HCT116 (cell line): Measurements from ENCODE around the gene PACRG.

Experiments
- SP1 ChIP-seq: IDR thresholded peaks from 2 replicates; pipeline ENCODE4 v1.6.1; 2012; ENCODE audit warnings: low read depth
- SRF ChIP-seq: IDR thresholded peaks from 2 replicates; pipeline ENCODE4 v1.6.1; 2012; ENCODE audit warnings: low read depth

DNA sequence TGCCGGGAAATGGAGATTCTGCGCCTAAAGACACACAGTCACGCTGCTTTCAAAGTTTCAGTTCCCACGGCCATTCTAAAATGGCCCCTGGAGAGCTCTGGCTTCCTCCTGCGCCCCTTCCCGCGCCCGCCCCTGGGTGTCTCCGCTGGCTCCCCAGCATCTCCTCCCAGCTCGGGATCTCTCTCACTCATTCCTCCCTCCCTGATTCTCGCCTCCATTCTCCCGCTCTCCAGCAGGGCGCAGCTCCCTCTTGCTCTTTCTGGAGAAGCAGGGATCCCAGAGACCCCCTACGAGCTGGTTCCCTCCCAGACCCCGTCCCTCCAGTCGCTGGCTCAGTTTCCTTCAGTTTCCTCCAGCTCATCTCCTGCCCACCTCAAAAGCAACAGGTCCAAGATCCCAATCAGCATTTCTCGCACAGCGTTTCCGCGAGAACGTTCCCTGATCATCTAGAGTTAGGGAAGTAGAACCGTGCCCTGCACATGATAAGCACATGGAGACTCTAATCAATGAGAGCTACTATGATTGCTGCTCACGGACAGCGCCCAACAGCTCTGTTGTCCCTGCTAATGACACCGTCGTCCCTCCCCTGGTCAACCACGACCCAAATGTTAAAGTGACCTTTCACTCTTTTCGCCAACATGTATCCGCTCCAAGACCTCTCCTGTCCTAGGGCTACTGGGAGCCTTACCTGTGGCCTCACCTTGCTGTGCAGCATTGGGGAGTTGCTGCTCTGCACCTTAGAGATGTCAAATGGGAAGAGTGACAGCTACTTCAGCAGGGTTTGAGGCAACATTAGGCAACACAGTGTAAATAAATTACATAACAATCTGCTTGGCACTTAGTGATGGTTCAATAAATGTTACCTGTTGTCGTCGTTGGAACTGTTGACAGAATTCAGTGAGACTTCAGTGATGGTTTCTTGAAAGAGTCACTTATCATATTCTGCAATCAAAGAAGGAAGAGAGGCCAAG, 468.2 kb downstream of the PACRG start:
- no peak for TF ChIP-seq SP1
- TF ChIP-seq SRF, result no peak
